Gastrocnemius medialis (tissue), 4 donors: ENCODE results near the gene ACTA1.

Experiments
- POLR2A ChIP-seq, 2 donors: fragments of 450-650 bp; IDR thresholded peaks; one replicate each; pipeline ENCODE4 v1.6.1; 2017; ENCODE audit warnings: antibody characterized with exemption in 2 of 2, mild to moderate bottlenecking in 2 of 2, moderate library complexity in 2 of 2
- TF ChIP-seq, protein P1 (sequence below), 5 experiments: fragments of 450-650 bp in 3 of 5; fragments of 200-600 bp in 2 of 5; sonication (generic) in 2 of 5; IDR thresholded peaks in 4 of 5; conservative IDR thresholded peaks in 1 of 5; 1 replicate in 4 of 5; 2 replicates in 1 of 5; pipeline ENCODE4 v1.5.1; 2016 to 2019; ENCODE audit warnings: antibody characterized with exemption in 5 of 5, mild to moderate bottlenecking in 3 of 5, moderate library complexity in 3 of 5

DNA sequence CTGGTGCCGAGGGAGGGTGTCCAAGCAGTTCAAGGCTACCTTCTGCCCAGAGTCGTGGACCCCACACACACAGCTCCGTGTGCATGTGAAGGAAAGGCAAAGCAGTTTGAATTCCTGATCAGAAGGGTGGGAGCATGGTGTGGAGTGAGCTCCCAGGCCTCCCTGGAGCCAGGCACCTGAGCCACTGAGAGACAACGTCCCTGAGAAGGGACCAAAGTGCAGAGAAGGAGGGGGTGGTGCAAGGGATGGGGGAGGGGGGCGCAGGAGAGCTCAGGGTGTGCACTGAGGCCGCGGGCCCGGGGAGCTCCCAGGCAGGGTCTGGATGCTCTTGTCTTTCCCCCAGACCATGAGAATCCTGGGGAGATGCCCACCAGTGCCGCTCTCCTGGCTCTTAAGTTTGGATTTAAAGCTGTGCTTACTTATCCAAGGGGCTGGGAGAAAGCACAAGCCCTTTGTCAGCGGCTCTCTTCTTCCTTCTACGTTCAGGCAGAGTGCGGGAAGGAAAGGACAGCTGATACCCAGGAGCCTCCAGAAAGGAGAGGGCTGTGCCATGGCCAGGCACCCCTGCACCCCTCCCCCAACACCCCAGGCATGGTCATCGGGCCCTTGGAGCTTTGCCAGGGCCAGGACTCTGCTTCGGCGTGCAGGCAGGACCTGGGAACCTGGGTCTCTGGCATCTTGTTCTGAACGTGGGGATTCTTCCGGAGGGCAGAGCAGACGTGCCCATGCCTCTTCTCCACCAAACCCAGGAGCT is 24.1 kb downstream of the ACTA1 start:
- TF ChIP-seq, protein P1, sequence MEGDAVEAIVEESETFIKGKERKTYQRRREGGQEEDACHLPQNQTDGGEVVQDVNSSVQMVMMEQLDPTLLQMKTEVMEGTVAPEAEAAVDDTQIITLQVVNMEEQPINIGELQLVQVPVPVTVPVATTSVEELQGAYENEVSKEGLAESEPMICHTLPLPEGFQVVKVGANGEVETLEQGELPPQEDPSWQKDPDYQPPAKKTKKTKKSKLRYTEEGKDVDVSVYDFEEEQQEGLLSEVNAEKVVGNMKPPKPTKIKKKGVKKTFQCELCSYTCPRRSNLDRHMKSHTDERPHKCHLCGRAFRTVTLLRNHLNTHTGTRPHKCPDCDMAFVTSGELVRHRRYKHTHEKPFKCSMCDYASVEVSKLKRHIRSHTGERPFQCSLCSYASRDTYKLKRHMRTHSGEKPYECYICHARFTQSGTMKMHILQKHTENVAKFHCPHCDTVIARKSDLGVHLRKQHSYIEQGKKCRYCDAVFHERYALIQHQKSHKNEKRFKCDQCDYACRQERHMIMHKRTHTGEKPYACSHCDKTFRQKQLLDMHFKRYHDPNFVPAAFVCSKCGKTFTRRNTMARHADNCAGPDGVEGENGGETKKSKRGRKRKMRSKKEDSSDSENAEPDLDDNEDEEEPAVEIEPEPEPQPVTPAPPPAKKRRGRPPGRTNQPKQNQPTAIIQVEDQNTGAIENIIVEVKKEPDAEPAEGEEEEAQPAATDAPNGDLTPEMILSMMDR (IDR thresholded peaks at IDR 0.05 in 4 of 5, conservative IDR thresholded peaks at IDR 0.05 in 1 of 5) = no peak
- no peak for TF ChIP-seq POLR2A (IDR thresholded peaks at IDR 0.05)
